Measurements from ENCODE around the gene EFNA1. TPM values are rescaled to one million over a fixed set of nuclear protein-coding genes. Genes with fewer than 3 reads are reported as not detected.

EFNA1 gene
- total and polyA plus RNA-seq, 2 of the 13 experiments (the other 11 are each of a cell fraction or from before 2014, with no cell fraction given), result 81.8 to 874 TPM

GRCh38 chr1:155107309-155108264, 20.1 kb upstream of the EFNA1 start (continued):
- TF ChIP-seq ATF4 (CRISPR knock-in tag; IDR thresholded peaks at IDR 0.05), result peak in 1 of 2 experiments; percentile 52; a peak in 1 of 4 replicates
- no peak for TF ChIP-seq ZNF772 (CRISPR knock-in tag; IDR thresholded peaks at IDR 0.05)
- TF ChIP-seq ZNF232 (CRISPR knock-in tag; IDR thresholded peaks at IDR 0.05; ENCODE audit: borderline replicate concordance), result 0 out of 2 replicates have a peak, but pooled peaks have one; percentile 46
- peak; percentile 41; the same call in 1 of the 2 replicates for TF ChIP-seq TAF1 (CRISPR knock-in tag; IDR thresholded peaks at IDR 0.05)
- peak; percentile 19; the same call in 1 of the 2 replicates for TF ChIP-seq ZNF7 (CRISPR knock-in tag; IDR thresholded peaks at IDR 0.05)
- TF ChIP-seq ZNF652 (CRISPR knock-in tag; IDR thresholded peaks at IDR 0.05; ENCODE audit: borderline replicate concordance, low read depth), result no peak
- TF ChIP-seq LCORL (IDR thresholded peaks at IDR 0.05), result no peak
- TF ChIP-seq LCORL (CRISPR knock-in tag; IDR thresholded peaks at IDR 0.05), result peak; percentile 80
- 0 out of 2 replicates have a peak, but pooled peaks have one; percentile 26 for TF ChIP-seq ZNF230 (CRISPR knock-in tag; IDR thresholded peaks at IDR 0.05)
- TF ChIP-seq NCOA2 (CRISPR knock-in tag; IDR thresholded peaks at IDR 0.05), result 0 out of 2 replicates have a peak, but pooled peaks have one; percentile 57
- 0 out of 2 replicates have a peak, but pooled peaks have one; percentile 33 for TF ChIP-seq MEIS2 (CRISPR knock-in tag; IDR thresholded peaks at IDR 0.05)
- peak; percentile 62 for TF ChIP-seq FOSL2 (CRISPR knock-in tag; IDR thresholded peaks at IDR 0.05)
- no peak for TF ChIP-seq HDAC1 (CRISPR knock-in tag; IDR thresholded peaks at IDR 0.05)
- TF ChIP-seq ZNF350 (CRISPR knock-in tag; IDR thresholded peaks at IDR 0.05; ENCODE audit: borderline replicate concordance, low read depth), result peak; percentile 42; the same call in 1 of the 2 replicates
- no peak; the same call in 1 of the 2 replicates for TF ChIP-seq PHF21A (CRISPR knock-in tag; IDR thresholded peaks at IDR 0.05)
- TF ChIP-seq SMARCE1 (IDR thresholded peaks at IDR 0.05; ENCODE audit: borderline replicate concordance), result no peak
- peak; percentile 42; the same call in 1 of the 2 replicates for TF ChIP-seq CREM (IDR thresholded peaks at IDR 0.05)
- no peak for TF ChIP-seq CREM (CRISPR knock-in tag; IDR thresholded peaks at IDR 0.05)
- TF ChIP-seq IKZF5 (CRISPR knock-in tag; IDR thresholded peaks at IDR 0.05), result no peak
- peak; percentile 63 for TF ChIP-seq ZNF574 (CRISPR knock-in tag; IDR thresholded peaks at IDR 0.05)
- peak; percentile 96 for TF ChIP-seq CEBPB (IDR thresholded peaks at IDR 0.05; ENCODE audit: borderline replicate concordance, low read depth, low read length)
- no peak for TF ChIP-seq TBP (CRISPR knock-in tag; IDR thresholded peaks at IDR 0.05)
- peak; percentile 67 for TF ChIP-seq CREB1 (IDR thresholded peaks at IDR 0.05)
- TF ChIP-seq CREB1 (CRISPR knock-in tag; IDR thresholded peaks at IDR 0.05), result peak; percentile 70; the same call in 1 of the 2 replicates
- TF ChIP-seq DMAP1 (CRISPR knock-in tag; IDR thresholded peaks at IDR 0.05), result peak; percentile 61
- peak; percentile 49 to 78; a peak in 3 of 4 replicates for TF ChIP-seq EP300 (IDR thresholded peaks at IDR 0.05; ENCODE audit: low read depth in 2 of 2, low read length in 2 of 2)
- TF ChIP-seq EP300 (CRISPR knock-in tag; IDR thresholded peaks at IDR 0.05; ENCODE audit: borderline replicate concordance), result 0 out of 2 replicates have a peak, but pooled peaks have one; percentile 42

Data from HepG2 (cell line).